ENCODE data around the gene EYS.

DNA sequence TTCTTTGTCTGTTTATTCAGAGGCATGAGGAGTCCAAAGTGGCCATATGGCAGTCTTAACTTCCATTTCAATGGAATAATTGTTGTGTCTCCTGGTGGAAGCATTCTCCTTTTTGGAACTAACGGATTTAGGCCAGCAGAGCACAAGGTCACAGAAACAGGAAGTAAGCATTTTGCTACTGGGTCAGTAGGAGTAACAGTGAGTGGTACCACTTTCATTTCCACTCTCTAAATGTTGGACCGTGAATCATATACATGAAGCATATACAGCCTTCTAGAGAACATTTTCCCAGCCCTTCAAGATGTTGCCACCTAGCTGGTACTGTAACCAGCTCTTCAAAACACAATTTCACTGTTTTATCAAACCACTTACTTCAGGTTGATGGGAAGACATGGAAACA lies 182.8 kb downstream of the EYS start:
- no peak for TF ChIP-seq CTCF (conservative IDR thresholded peaks at IDR 0.05; ENCODE audit: low read length)
- no peak for TF ChIP-seq EZH2phosphoT487 (IDR thresholded peaks at IDR 0.05; ENCODE audit: borderline replicate concordance)

Measured in Loucy (cell line).